Activated T-cell treated with anti-CD3 and anti-CD28 coated beads, Interleukin-2, amount 50 U/mL, for 72 hours (primary cell): ENCODE data around the gene BHLHE23. TPM values are rescaled to one million over a fixed set of nuclear protein-coding genes. Genes with fewer than 3 reads are reported as not detected.

Source experiments
- ATAC-seq, 2 donors: fragments of 150-1000 bp; cut with Tn5 transposase; replicated peaks in 1 of 2; 2 replicates each; pipeline ENCODE4 v1.10.0; 2021; ENCODE audit warnings: moderate library complexity in 2 of 2, mild to moderate bottlenecking in 1 of 2
- DNase-seq, 2 donors: peaks; one replicate each; pipeline ENCODE4 v3.0.0; 2021 to 2022; ENCODE audit warnings: mixed read lengths in 1 of 2
- H3K27ac Mint-ChIP-seq: one replicate; pipeline ENCODE4 v1.8.0; 2022; ENCODE audit warnings: mild to moderate bottlenecking, moderate library complexity, mixed read lengths
- H3K27me3 Mint-ChIP-seq: one replicate; pipeline ENCODE4 v1.8.0; 2022; ENCODE audit warnings: low read depth, mixed read lengths
- H3K36me3 Mint-ChIP-seq, 2 donors: one replicate each; pipeline ENCODE4 v1.8.0; 2022; ENCODE audit warnings: mixed read lengths in 2 of 2, mild to moderate bottlenecking in 1 of 2; ENCODE audit not compliant: insufficient read depth in 2 of 2
- H3K4me1 Mint-ChIP-seq: one replicate; pipeline ENCODE4 v1.8.0; 2022; ENCODE audit warnings: low read depth, mixed read lengths
- H3K4me3 Mint-ChIP-seq, 2 donors: one replicate each; pipeline ENCODE4 v1.8.0; 2022; ENCODE audit warnings: mild to moderate bottlenecking in 2 of 2, mixed read lengths in 2 of 2, moderate library complexity in 2 of 2
- H3K9me3 Mint-ChIP-seq, 2 donors: one replicate each; pipeline ENCODE4 v1.8.0; 2022; ENCODE audit warnings: mixed read lengths in 2 of 2
- total RNA-seq, 2 donors: library from RNA; stranded (reverse); gene quantifications; one replicate each; pipeline ENCODE4 v1.2.3, GENCODE V29; 2022

The BHLHE23 gene
- total RNA-seq, 2 donors from 2014 or later, result not detected

GRCh38 chr20:62995481-62995880, 11.3 kb downstream of the BHLHE23 start:
- H3K27ac Mint-ChIP-seq, result no peak overlapping the region
- no peak overlapping the region for H3K4me3 Mint-ChIP-seq
- H3K27me3 Mint-ChIP-seq, result peaks cover 24% of the 10 kb centered on the region
- H3K4me1 Mint-ChIP-seq, result no peaks in the 10 kb centered on the region
- no peak for ATAC-seq
- no peaks in the 10 kb centered on the region for H3K36me3 Mint-ChIP-seq
- no peaks in the 10 kb centered on the region for H3K9me3 Mint-ChIP-seq
- DNase-seq, result no peak

GRCh38 chr20:62994869-62995281, 11.9 kb downstream of the BHLHE23 start:
- no peaks in the 10 kb centered on the region for H3K36me3 Mint-ChIP-seq
- ATAC-seq, result no peak
- H3K9me3 Mint-ChIP-seq, result no peaks in the 10 kb centered on the region
- H3K4me1 Mint-ChIP-seq, result no peaks in the 10 kb centered on the region
- H3K4me3 Mint-ChIP-seq, result no peak overlapping the region
- no peak for DNase-seq
- no peak overlapping the region for H3K27ac Mint-ChIP-seq
- H3K27me3 Mint-ChIP-seq, result peaks cover 18% of the 10 kb centered on the region

- H3K4me1 Mint-ChIP-seq, result no peaks in the 10 kb centered on the region
- H3K9me3 Mint-ChIP-seq, result no peaks in the 10 kb centered on the region
- peaks cover 13% of the 10 kb centered on the region for H3K27me3 Mint-ChIP-seq
- ATAC-seq, result no peak
- no peak overlapping the region for H3K27ac Mint-ChIP-seq
- no peak for DNase-seq
- no peak overlapping the region for H3K4me3 Mint-ChIP-seq
- no peaks in the 10 kb centered on the region for H3K36me3 Mint-ChIP-seq
Observed at GRCh38 chr20:62993856-62994494, 12.8 kb downstream of the BHLHE23 start.

GRCh38 chr20:62991863-62992262, 14.9 kb downstream of the BHLHE23 start:
- Mint-ChIP-seq H3K27me3 (no peaks in the 10 kb centered on the region), H3K36me3 (no peaks in the 10 kb centered on the region), H3K27ac (no peak overlapping the region), H3K4me1 (no peaks in the 10 kb centered on the region), H3K9me3 (no peaks in the 10 kb centered on the region), H3K4me3 (no peak overlapping the region)
- no peak for ATAC-seq
- no peak for DNase-seq

- ATAC-seq (no peak), DNase-seq (no peak)
- H3K4me3 Mint-ChIP-seq, result no peak overlapping the region
- H3K9me3 Mint-ChIP-seq, result no peaks in the 10 kb centered on the region
- H3K4me1 Mint-ChIP-seq, result no peaks in the 10 kb centered on the region
- H3K36me3 Mint-ChIP-seq, result no peaks in the 10 kb centered on the region
- H3K27me3 Mint-ChIP-seq, result no peaks in the 10 kb centered on the region
- no peak overlapping the region for H3K27ac Mint-ChIP-seq
Observed at GRCh38 chr20:62991196-62991807, 15.5 kb downstream of the BHLHE23 start.

GRCh38 chr20:62990306-62990825, 16.4 kb downstream of the BHLHE23 start:
- Mint-ChIP-seq H3K4me3 (no peak overlapping the region), H3K36me3 (no peaks in the 10 kb centered on the region), H3K27me3 (no peaks in the 10 kb centered on the region), H3K9me3 (no peaks in the 10 kb centered on the region), H3K4me1 (no peaks in the 10 kb centered on the region), H3K27ac (no peak overlapping the region)
- no peak for DNase-seq
- no peak for ATAC-seq

GRCh38 chr20:62989201-62989601, 17.6 kb downstream of the BHLHE23 start:
- no peaks in the 10 kb centered on the region for H3K27me3 Mint-ChIP-seq
- no peaks in the 10 kb centered on the region for H3K9me3 Mint-ChIP-seq
- H3K27ac Mint-ChIP-seq, result no peak overlapping the region
- no peaks in the 10 kb centered on the region for H3K4me1 Mint-ChIP-seq
- DNase-seq (no peak), ATAC-seq (peak; percentile 75 to 81)
- no peaks in the 10 kb centered on the region for H3K36me3 Mint-ChIP-seq
- H3K4me3 Mint-ChIP-seq, result peak overlapping the region; percentile 63 to 76

GRCh38 chr20:62987114-62987513, 19.6 kb downstream of the BHLHE23 start:
- no peak overlapping the region for H3K4me3 Mint-ChIP-seq
- no peaks in the 10 kb centered on the region for H3K36me3 Mint-ChIP-seq
- no peak overlapping the region for H3K27ac Mint-ChIP-seq
- ATAC-seq, result no peak
- H3K9me3 Mint-ChIP-seq, result no peaks in the 10 kb centered on the region
- no peaks in the 10 kb centered on the region for H3K4me1 Mint-ChIP-seq
- H3K27me3 Mint-ChIP-seq, result no peaks in the 10 kb centered on the region
- DNase-seq, result no peak

GRCh38 chr20:62986257-62986800, 20.4 kb downstream of the BHLHE23 start:
- H3K4me3 Mint-ChIP-seq, result no peak overlapping the region
- H3K27me3 Mint-ChIP-seq, result peaks cover 3% of the 10 kb centered on the region
- H3K27ac Mint-ChIP-seq, result no peak overlapping the region
- DNase-seq (no peak), ATAC-seq (no peak)
- peaks cover 5% of the 10 kb centered on the region for H3K4me1 Mint-ChIP-seq
- H3K36me3 Mint-ChIP-seq, result no peaks in the 10 kb centered on the region
- no peaks in the 10 kb centered on the region for H3K9me3 Mint-ChIP-seq

GRCh38 chr20:62985444-62985778, 21.4 kb downstream of the BHLHE23 start:
- Mint-ChIP-seq H3K4me3 (no peak overlapping the region), H3K36me3 (no peaks in the 10 kb centered on the region), H3K27ac (no peak overlapping the region), H3K9me3 (no peaks in the 10 kb centered on the region), H3K27me3 (peaks cover 8% of the 10 kb centered on the region), H3K4me1 (peaks cover 7% of the 10 kb centered on the region)
- ATAC-seq (no peak), DNase-seq (no peak)

- DNase-seq, result no peak
- ATAC-seq, result no peak
- Mint-ChIP-seq H3K9me3 (no peaks in the 10 kb centered on the region), H3K27ac (no peak overlapping the region), H3K4me3 (no peak overlapping the region), H3K36me3 (no peaks in the 10 kb centered on the region), H3K4me1 (peaks cover 9% of the 10 kb centered on the region), H3K27me3 (peaks cover 13% of the 10 kb centered on the region)
Observed at GRCh38 chr20:62984666-62985443, 21.9 kb downstream of the BHLHE23 start.

- no peaks in the 10 kb centered on the region for H3K36me3 Mint-ChIP-seq
- H3K4me3 Mint-ChIP-seq, result no peak overlapping the region
- H3K9me3 Mint-ChIP-seq, result no peaks in the 10 kb centered on the region
- peaks cover 19% of the 10 kb centered on the region for H3K4me1 Mint-ChIP-seq
- peaks cover 21% of the 10 kb centered on the region for H3K27me3 Mint-ChIP-seq
- ATAC-seq (no peak), DNase-seq (no peak)
- H3K27ac Mint-ChIP-seq, result no peak overlapping the region
Observed at GRCh38 chr20:62983210-62983609, 23.6 kb downstream of the BHLHE23 start.
